Myocyte (in vitro differentiated cells): Measurements from ENCODE around the gene PTPN20. TPM values are rescaled to one million over a fixed set of nuclear protein-coding genes. Genes with fewer than 3 reads are reported as not detected.
"Not testable (repeated sequence)": the region's sequence is repeated elsewhere in the genome, so short reads cannot be mapped to it uniquely, and the experiment has no call there.

Experiments used
- DNase-seq: peaks from one replicate; pipeline ENCODE4 v3.0.0-alpha.2; 2012; ENCODE audit warnings: low read depth
- polyA plus RNA-seq: library from polyadenylated mRNA; unstranded; fragments of >200 nt; gene quantifications from one replicate; pipeline ENCODE4 v1.2.1, GENCODE V29; 2012; ENCODE audit warnings: missing spikeins
- total RNA-seq: library from RNA; depleted of rRNA; stranded (reverse); fragments of >200 nt; gene quantifications from 2 replicates; pipeline ENCODE4 v1.2.3, GENCODE V29; 2014

PTPN20 gene, protein sequence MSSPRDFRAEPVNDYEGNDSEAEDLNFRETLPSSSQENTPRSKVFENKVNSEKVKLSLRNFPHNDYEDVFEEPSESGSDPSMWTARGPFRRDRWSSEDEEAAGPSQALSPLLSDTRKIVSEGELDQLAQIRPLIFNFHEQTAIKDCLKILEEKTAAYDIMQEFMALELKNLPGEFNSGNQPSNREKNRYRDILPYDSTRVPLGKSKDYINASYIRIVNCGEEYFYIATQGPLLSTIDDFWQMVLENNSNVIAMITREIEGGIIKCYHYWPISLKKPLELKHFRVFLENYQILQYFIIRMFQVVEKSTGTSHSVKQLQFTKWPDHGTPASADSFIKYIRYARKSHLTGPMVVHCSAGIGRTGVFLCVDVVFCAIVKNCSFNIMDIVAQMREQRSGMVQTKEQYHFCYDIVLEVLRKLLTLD
- 0.64 TPM in 1 of 2 replicates, not detected in the other for total RNA-seq
- not detected for polyA plus RNA-seq

GRCh38 chr10:46911144-46911876 is at the start of gene PTPN20:
PTPN20 (plus strand) TSS chr10:46911428; CDS start chr10:46932500, 21,072 bp downstream.
- DNase-seq = not testable (repeated sequence)

GRCh38 chr10:46869716-46870115 is 41.5 kb upstream of the PTPN20 start:
- not testable (repeated sequence) for DNase-seq

DNA sequence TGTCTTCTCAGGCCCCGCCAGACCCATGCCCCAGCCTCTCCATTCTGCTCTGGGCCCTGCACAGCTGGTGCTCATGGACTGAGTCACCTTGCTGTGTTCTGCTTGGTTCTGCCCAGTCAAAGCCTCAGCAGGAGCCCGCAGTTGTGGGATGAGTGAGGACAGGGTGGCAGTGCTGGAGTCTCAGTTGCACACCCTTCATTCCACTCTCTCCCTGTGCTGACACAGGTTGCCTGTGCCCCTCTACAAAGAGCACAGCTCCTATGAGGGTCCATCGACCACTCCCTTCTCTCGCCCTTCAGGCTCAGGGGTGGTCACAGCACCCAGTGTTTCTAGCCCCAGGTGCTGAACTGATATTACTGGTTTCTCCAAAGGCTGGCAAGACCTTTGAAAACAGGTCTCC is 39.6 kb upstream of the PTPN20 start:
- DNase-seq = not testable (repeated sequence)

GRCh38 chr10:46875304-46875703 is 35.9 kb upstream of the PTPN20 start:
- DNase-seq = not testable (repeated sequence)

DNA sequence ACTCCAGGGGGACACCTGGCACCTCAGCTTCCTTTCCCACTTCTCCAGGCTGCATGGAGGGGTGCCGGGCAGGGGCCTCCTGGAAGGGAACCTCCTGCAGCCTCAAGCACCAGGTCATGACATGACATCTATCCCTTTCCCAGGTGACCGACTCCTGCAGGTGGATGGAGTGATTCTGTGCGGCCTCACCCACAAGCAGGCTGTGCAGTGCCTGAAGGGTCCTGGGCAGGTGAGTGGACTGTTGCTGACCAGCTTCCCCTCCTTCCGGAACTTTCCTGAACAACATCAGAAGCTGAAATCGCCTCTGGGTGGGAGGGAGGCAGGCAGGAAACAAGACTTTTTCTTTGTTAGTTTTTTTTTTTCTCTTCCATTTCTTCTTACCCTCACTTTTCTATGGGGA is 34.5 kb upstream of the PTPN20 start:
- not testable (repeated sequence) for DNase-seq

GRCh38 chr10:46878761-46879160 is 32.5 kb upstream of the PTPN20 start:
- DNase-seq = not testable (repeated sequence)

DNA sequence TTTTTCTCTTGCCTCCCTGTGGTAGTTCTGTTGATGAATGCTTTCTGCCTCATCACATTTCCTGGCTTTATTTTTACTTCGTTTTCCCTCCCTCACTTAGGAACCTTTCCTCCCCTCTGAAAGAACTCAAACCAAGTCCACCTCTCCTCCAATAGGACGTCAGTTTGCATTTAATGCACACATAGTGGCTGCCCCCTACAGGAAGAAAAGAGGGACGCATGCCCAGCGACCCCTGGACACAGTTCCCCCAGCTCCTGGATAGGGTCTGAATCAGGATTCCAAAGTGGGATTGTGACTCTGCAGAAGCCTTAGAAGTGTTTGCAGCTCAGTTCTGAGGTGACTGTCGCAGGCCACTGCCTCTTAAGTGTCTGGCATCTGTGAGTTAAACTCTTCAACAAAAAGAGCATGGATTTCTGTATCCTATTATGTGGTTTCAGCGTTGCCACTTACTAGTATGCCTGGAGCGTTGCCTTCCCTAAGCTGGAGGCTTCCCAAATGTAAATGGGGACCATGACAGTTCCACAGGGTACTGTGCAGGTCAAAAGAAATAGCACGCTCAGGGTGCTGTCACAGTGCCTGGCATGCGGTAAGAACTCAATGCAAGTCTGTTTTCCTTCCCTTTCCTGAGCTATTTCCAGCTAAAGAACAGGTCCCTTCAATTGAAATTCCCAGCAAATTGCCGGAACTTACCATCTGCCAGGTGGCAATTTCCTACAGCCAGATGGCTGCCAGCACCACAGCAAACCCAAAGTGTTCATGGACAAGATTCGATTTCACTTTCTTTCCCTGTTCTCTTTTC is 20.2 kb upstream of the PTPN20 start:
- not testable (repeated sequence) for DNase-seq

GRCh38 chr10:46896762-46897692 is 14.2 kb upstream of the PTPN20 start:
- not testable (repeated sequence) for DNase-seq

GRCh38 chr10:46901247-46901646 is 10.0 kb upstream of the PTPN20 start:
- DNase-seq = not testable (repeated sequence)

DNA sequence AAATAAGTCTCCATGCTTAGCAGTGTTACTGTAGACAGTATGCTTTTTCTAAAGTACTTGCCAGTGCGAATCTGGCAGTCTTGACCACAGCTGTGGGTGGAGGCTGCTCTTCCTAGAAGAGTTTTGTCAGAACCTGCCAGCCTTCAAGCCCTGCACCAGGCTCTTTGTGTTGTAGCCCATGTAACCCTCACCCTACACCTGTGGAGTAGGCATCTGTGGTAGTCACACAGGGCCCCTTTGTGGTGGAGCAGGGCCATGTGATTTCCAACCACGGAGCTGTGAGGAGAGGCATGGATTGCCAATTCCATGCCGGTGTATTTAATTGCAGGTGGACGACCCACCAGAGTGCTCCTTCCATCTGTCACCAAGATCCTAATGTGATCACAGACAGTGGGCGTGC is 7.4 kb upstream of the PTPN20 start:
- DNase-seq = not testable (repeated sequence)

DNA sequence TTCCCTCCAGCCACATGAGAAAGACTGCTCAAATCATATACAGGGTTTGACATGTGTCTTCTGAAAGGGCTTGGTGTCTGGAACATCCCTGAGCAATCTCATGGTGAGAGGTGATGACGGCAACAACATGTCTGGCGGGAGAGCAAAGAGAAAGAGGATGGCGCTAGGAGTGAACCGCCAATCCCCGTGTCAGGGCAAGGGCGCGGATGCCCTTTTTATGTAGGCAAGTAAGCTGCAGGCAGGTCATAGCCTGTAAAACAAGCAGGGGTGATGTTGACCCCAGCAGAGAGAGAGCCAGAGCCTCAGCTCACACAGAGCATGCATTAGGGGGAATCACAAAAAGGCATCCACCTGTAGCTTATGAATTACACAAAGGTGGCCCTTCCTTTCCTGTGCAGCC is 4.9 kb upstream of the PTPN20 start:
- not testable (repeated sequence) for DNase-seq

- DNase-seq = not testable (repeated sequence)
Measured at GRCh38 chr10:46907185-46908117, 3.8 kb upstream of the PTPN20 start.

- not testable (repeated sequence) for DNase-seq
Measured at GRCh38 chr10:46922498-46922897, 11.3 kb downstream of the PTPN20 start.

- DNase-seq = not testable (repeated sequence)
Measured at GRCh38 chr10:46925156-46925555, 13.9 kb downstream of the PTPN20 start.

- not testable (repeated sequence) for DNase-seq
Measured at GRCh38 chr10:46925853-46926252, 14.6 kb downstream of the PTPN20 start.

GRCh38 chr10:46928810-46929209 is 17.6 kb downstream of the PTPN20 start:
- DNase-seq = not testable (repeated sequence)

- DNase-seq = not testable (repeated sequence)
Measured at GRCh38 chr10:46932383-46932782, 21.2 kb downstream of the PTPN20 start.

GRCh38 chr10:46941091-46941490 is 29.9 kb downstream of the PTPN20 start:
- not testable (repeated sequence) for DNase-seq
